ENCODE measurements around the gene SMAD6.

The SMAD6 gene

GRCh38 chr15:66771351-66771650 lies 69.3 kb downstream of the SMAD6 start:
- DNase-seq (ENCODE audit: extremely low read depth in 1 of 2, low read depth in 1 of 2) = no peak

GRCh38 chr15:66772604-66773128 lies 70.6 kb downstream of the SMAD6 start:
- no peak for DNase-seq (ENCODE audit: extremely low read depth in 1 of 2, low read depth in 1 of 2)

GRCh38 chr15:66773129-66773873 lies 71.3 kb downstream of the SMAD6 start:
- DNase-seq (ENCODE audit: extremely low read depth in 1 of 2, low read depth in 1 of 2) = no peak

- peak in 1 of 2 donors; percentile 28 for DNase-seq (ENCODE audit: extremely low read depth in 1 of 2, low read depth in 1 of 2)
Measured at GRCh38 chr15:66774001-66774814, 72.2 kb downstream of the SMAD6 start.

- DNase-seq (ENCODE audit: extremely low read depth in 1 of 2, low read depth in 1 of 2) = no peak
Measured at GRCh38 chr15:66775127-66776105, 73.4 kb downstream of the SMAD6 start.

GRCh38 chr15:66777054-66777453 lies 75.0 kb downstream of the SMAD6 start:
- no peak for DNase-seq (ENCODE audit: extremely low read depth in 1 of 2, low read depth in 1 of 2)

GRCh38 chr15:66777596-66778313 lies 75.7 kb downstream of the SMAD6 start:
- no peak for DNase-seq (ENCODE audit: extremely low read depth in 1 of 2, low read depth in 1 of 2)

GRCh38 chr15:66778314-66778665 lies 76.3 kb downstream of the SMAD6 start:
- no peak for DNase-seq (ENCODE audit: extremely low read depth in 1 of 2, low read depth in 1 of 2)

- no peak for DNase-seq (ENCODE audit: extremely low read depth in 1 of 2, low read depth in 1 of 2)
Measured at GRCh38 chr15:66778716-66779115, 76.7 kb downstream of the SMAD6 start.

GRCh38 chr15:66779331-66780009 lies 77.4 kb downstream of the SMAD6 start:
- no peak for DNase-seq (ENCODE audit: extremely low read depth in 1 of 2, low read depth in 1 of 2)

- no peak for DNase-seq (ENCODE audit: extremely low read depth in 1 of 2, low read depth in 1 of 2)
Measured at GRCh38 chr15:66780172-66780972, 78.3 kb downstream of the SMAD6 start.

GRCh38 chr15:66780973-66781718 lies 79.1 kb downstream of the SMAD6 start:
- DNase-seq (ENCODE audit: extremely low read depth in 1 of 2, low read depth in 1 of 2) = no peak

- no peak for DNase-seq (ENCODE audit: extremely low read depth in 1 of 2, low read depth in 1 of 2)
Measured at GRCh38 chr15:66782785-66783184, 80.7 kb downstream of the SMAD6 start.

GRCh38 chr15:66783314-66783713 lies 81.3 kb downstream of the SMAD6 start:
- DNase-seq (ENCODE audit: extremely low read depth in 1 of 2, low read depth in 1 of 2) = no peak

GRCh38 chr15:66783725-66784124 lies 81.7 kb downstream of the SMAD6 start:
- DNase-seq (ENCODE audit: extremely low read depth in 1 of 2, low read depth in 1 of 2) = no peak

GRCh38 chr15:66784174-66784573 lies 82.1 kb downstream of the SMAD6 start:
- no peak for DNase-seq (ENCODE audit: extremely low read depth in 1 of 2, low read depth in 1 of 2)

GRCh38 chr15:66785637-66786036 lies 83.6 kb downstream of the SMAD6 start:
- no peak for DNase-seq (ENCODE audit: extremely low read depth in 1 of 2, low read depth in 1 of 2)

- no peak for DNase-seq (ENCODE audit: extremely low read depth in 1 of 2, low read depth in 1 of 2)
Measured at GRCh38 chr15:66786222-66786621, 84.2 kb downstream of the SMAD6 start.

Data from activated CD8-positive, alpha-beta memory T cell treated with anti-CD3 and anti-CD28 coated beads for 1 hour (primary cell).